GM21723 (cell line): ENCODE results near the gene SNAP29.

ENCODE experiments used
- ATAC-seq: cut with Tn5 transposase; IDR thresholded peaks from one replicate; pipeline ENCODE4 v1.9.1; 2021; ENCODE audit warnings: mild to moderate bottlenecking, moderate library complexity; ENCODE audit not compliant: unreplicated experiment

The SNAP29 gene

DNA sequence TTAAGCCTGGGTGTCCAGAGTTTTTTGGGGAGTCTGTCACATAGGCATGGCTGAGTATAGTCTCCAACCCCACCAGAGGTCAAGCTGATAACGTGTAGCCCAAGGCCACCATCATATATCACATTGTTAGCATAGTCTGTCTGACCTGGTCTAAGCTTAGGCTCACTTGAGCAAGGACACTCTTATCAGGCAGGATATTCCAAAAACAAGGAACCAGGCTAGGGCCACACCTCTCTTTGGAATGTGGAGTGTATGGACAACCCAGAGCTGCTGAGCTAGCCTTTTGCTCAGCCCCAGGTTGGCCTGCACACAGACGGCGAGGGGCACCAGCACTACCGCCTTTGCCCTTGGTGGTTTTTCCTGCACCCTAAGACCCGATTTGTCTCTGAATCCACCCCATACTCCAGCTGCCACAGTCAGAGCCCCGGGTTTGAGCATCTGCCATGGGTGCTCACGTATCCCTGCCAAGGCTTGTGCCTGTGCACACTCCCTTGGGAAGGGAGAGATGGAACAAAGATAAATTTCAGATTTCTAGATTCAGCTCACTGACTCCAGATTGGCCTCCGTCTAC is 7.2 kb downstream of the SNAP29 start:
- ATAC-seq = no peak

GRCh38 chr22:20866736-20867135 is 7.9 kb downstream of the SNAP29 start:
- ATAC-seq = no peak

- ATAC-seq = no peak
Measured at GRCh38 chr22:20867179-20868024, 8.6 kb downstream of the SNAP29 start.

DNA sequence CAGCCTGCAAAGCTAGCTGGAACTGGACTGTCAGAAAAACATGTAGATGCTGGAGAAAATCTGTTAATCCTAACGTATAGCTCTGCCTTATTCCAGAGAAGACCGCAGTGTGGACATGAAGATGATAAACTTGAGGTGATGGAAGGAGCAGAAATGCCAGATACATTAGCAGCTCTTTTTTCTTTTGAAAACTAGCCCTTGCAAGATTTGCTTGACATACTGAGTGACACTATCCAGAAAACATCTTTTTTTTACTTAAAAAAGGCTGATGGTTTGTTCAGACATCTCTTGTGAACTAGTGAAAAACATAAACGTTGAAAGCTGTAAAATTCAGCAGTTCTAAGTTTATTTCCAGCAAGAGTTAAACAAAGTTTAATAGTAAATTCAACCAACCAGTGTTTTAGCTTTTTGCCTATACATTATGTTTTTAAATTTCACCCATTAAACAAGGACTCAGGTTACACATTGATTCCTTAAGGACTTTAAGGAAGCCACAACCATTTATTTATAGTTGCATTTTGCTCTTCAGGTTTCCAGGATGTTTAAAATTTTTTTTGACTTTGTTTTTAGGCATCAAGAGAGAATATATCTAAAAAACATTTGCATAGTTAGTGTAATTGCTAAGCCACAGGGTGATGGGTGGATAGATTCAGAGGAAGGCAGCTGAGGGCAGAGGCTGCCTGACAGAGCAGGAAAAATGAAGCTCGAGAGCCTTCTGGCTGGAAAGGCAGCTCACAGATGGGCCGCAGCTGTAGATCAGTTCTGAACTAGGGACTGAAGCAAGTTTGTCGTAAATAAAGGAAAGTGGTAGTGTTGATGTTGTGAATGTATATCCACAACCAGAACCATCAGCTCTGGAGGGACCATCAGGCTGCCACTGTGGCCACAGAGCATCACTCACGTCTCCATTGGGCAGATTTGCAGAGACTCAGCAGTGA is 9.5 kb downstream of the SNAP29 start:
- ATAC-seq = no peak

DNA sequence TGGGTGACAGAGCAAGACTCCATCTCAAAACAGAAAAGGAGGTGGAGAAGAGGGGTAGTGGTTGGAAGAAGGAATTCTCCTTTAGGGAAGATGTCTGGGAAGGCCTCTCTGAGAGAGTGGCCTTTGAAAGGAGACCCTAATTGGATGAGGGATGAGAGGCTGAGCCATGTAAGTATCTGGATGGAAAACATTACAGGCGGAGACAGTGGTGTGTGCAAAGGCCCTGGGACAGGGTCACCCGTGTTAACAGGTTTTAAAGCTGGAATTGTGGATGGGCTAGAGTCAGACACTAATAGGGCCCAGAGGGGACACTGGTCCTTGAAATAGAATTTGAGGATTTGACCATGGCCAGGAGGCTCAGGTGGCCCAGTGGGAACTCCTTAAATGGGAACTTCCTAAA is 10.4 kb downstream of the SNAP29 start:
- no peak for ATAC-seq

- ATAC-seq = no peak
Measured at GRCh38 chr22:20873214-20873613, 14.4 kb downstream of the SNAP29 start.

- no peak for ATAC-seq
Measured at GRCh38 chr22:20875296-20875695, 16.5 kb downstream of the SNAP29 start.

DNA sequence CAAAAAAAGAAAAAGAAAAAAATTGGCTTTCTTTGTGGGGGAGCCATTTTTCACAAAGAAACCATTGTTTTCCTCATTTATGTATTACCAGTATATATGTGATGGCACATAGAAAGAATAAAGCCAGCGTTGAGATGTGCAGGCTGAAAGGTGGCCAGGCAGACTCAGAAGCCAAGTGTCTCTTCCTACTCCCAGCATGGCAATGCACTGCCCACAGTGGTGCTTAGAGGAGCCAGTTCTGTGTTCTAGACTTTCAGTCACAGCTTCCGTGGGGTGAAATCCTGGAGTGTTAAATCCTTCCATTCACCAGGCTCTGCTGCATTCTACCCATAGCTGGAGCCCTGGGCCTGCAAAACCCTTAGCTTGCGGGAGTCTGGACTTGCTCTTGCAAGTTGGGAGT is 18.9 kb downstream of the SNAP29 start:
- no peak for ATAC-seq

- no peak for ATAC-seq
Measured at GRCh38 chr22:20881231-20881630, 22.4 kb downstream of the SNAP29 start.

DNA sequence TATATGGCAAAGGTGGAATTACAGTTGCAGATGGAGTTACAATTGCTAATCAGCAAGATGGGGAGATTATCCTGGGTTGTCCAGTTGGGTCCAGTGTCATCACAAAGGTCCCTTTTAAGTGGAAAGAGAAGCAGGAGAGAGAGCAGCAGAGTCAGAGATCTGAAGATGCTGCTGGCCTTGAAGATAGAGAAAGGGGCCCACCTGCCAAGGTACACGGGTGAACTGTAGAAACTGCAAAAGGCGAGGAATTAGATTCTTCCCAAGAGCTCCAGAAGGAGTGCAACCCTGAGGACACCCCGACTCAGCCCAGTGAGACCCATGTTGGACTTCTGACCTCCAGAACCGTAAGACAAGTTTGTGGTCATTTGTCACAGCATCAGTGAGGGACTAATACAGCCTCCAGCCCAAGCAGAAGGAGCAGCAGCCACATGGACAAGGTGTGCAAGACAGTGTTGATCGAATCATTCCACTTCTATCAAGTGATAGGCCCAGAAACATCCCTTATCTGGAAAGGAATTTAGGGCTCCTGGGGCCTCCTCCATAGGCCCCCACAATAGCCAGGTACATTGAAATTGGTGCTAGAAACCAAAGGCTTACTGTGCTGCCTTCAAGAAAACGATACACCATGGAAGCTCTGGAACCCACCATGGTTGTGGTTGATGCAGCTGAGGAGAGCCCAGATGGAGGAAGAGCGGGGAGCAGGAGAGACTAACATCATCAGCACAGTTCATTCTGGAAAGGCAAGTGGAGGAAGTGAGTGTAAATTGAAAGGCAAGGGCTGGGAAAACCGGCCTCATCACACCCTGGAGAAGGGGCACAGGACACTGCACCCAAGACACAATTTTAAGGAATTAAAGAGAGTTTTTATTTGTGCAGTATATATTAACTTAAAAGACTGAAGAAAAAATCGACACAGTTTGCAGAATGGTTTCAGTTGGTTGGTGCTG is 23.3 kb downstream of the SNAP29 start:
- ATAC-seq = no peak

GRCh38 chr22:20882855-20883254 is 24.0 kb downstream of the SNAP29 start:
- no peak for ATAC-seq

DNA sequence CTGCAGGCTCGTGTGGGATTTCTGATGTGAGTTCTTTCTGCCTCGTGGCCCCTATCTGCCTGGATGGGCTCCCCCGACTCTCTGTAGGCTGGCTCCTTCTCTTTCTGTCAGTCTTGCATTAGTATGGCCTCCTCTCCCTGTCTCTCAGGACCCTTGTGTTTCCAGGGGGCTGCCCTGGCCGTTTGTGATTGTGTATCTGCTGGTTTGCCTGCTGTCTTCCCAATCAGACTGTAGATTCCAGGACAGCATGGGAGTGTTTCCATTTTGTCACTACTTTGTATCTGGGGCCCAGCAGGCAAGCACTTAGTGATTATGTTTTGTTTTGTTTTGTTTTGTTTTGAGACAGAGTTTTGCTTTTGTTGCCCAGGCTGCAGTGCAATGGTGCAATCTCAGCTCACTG is 25.6 kb downstream of the SNAP29 start:
- no peak for ATAC-seq

GRCh38 chr22:20885017-20885556 is 26.3 kb downstream of the SNAP29 start:
- ATAC-seq = no peak

DNA sequence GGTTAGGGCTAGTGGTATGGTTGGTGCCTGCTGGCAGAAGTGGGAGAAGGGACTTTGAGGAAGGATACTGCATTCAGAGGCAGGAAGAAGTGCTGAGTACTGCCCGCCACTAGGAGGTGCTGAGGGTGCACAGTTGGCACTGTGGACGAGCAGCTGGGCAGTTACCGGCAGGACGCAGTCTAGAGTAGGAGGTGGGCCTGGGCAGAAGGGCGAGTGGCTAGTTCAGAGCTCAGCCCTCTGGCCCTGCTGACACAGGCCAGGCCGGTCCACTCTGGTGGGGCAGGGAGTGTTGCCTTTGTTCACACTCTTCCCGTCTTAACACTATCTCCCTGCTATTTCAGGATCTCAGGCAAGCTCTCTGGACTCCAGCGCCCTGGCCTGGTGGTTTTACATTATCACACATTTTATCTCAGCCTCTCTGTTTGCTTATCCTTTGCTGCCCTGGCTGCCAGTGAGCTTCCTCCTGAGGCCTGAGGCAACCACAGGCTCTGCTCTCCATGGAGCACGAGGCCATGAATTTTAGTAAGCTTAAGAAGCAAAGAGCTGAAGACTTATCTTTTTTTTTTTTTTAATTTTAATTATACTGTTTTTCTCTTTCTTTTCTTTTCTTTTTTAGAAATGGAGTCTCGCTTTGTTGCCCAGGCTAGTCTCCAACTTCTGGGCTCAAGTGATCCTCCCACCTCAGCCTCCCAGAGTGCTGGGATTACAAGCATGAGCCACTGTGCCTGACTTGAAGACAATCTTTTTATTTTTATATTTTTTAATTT is 26.9 kb downstream of the SNAP29 start:
- ATAC-seq = no peak

- ATAC-seq = no peak
Measured at GRCh38 chr22:20887375-20887774, 28.6 kb downstream of the SNAP29 start.

DNA sequence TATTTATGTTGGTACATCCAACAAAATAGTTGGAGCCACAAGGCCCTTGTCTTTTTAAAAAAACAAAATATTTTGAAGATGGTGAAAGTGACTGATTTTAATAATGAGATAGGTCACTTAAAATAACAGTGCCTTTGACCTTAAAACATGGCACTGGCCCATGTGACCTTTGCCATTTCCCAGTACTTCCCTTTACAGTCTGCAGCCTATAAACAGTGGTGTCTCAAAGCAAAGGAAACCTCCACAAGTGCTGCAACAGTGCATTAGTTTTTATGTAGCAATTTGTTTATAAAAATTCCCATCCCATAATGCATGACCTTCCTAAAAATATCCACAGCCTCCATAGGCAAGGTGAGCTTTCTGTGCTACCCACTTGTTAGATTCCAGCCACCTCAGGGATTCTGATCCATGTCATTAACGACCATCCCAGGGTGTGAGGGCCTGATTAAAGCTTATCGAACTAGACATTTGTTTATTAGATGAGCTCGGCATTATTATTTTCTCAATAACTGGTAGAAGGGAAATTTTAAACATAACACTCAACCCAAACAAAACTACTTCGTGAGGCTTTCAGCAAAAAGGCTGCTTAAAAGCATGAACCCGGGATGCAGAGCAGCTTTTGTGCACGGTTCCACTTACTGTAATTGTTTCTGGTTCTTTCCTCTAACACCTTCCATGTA is 30.4 kb downstream of the SNAP29 start:
- no peak for ATAC-seq

- ATAC-seq = no peak
Measured at GRCh38 chr22:20889904-20890540, 31.2 kb downstream of the SNAP29 start.

- no peak for ATAC-seq
Measured at GRCh38 chr22:20890975-20891374, 32.2 kb downstream of the SNAP29 start.
